ENCODE measurements around the gene SBF2.
"Not testable (repeated sequence)": the region's sequence is repeated elsewhere in the genome, so short reads cannot be mapped to it uniquely, and the experiment has no call there.

The SBF2 gene

DNA sequence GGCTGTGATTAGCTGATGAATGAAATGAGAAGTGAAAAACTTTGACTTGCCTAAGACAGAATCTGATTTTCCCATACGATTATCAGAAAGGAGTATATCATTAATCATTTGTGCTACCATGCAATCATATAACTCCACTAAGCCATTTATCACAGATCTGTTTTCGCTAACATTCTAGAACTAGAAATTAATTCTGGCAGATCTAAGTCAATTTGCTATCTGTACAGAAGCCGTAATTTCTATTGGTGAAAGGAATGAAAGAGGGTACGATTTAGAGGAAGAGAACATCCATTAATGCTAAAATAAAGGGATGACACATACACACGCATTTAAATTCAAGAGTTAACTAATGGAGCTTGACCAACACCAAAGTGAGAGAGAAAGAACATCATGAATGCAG is 201.6 kb downstream of the SBF2 start:
- TF ChIP-seq TAF1 (IDR thresholded peaks at IDR 0.05; ENCODE audit: low read depth, low read length), result no peak
- TF ChIP-seq SPI1 (IDR thresholded peaks at IDR 0.05; ENCODE audit: low read depth, low read length), result no peak
- TF ChIP-seq POLR2A (IDR thresholded peaks at IDR 0.05; ENCODE audit: low read depth, low read length), result no peak
- TF ChIP-seq POLR2AphosphoS5 (IDR thresholded peaks at IDR 0.05; ENCODE audit: low read depth, low read length), result no peak
- no peak for TF ChIP-seq PAX5 (IDR thresholded peaks at IDR 0.05; ENCODE audit: insufficient read depth, low read length, severe bottlenecking)
- no peak for TF ChIP-seq POU2F2 (IDR thresholded peaks at IDR 0.05; ENCODE audit: low read depth, low read length)
- FAIRE-seq (no peak), DNase-seq (ENCODE audit: insufficient read length, low spot score) (no peak)

DNA sequence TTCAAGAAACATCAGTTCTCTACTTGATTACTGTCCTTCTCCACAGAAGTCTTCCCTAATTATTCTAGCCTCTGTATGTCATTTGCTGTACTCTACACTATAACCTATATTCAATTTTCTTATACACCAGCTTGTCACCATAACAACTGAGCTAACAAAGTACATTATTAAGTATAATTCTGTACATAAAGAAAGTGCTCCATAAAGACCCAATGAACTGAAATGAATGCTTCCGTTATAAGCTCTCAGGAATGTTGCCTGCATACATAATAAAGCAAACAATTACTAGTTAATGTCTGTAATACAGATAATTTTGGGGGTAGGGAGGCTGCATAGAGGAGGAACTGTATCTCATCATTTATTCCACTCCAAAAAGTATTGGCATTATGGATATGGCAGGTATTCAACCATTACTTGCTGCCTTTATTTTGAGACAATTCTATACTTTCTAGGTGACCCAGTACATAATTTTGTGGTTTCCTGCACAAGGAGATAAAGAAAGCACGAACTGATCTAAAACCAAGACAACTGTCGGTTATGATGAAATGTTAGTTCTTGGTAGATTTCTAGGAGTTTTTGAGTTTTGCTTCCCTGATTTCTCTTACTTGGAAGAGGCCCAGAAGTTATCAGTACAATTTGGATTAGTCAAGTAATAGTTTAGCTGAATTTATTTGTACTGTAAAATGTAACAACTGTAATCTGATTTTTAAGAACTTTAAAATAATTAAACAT is 202.5 kb downstream of the SBF2 start:
- TF ChIP-seq POLR2A (IDR thresholded peaks at IDR 0.05; ENCODE audit: low read depth, low read length) (no peak), SPI1 (IDR thresholded peaks at IDR 0.05; ENCODE audit: low read depth, low read length) (no peak), POU2F2 (IDR thresholded peaks at IDR 0.05; ENCODE audit: low read depth, low read length) (no peak), PAX5 (IDR thresholded peaks at IDR 0.05; ENCODE audit: insufficient read depth, low read length, severe bottlenecking) (no peak), POLR2AphosphoS5 (IDR thresholded peaks at IDR 0.05; ENCODE audit: low read depth, low read length) (no peak), TAF1 (IDR thresholded peaks at IDR 0.05; ENCODE audit: low read depth, low read length) (no peak)
- DNase-seq (ENCODE audit: insufficient read length, low spot score), result no peak
- no peak for FAIRE-seq

DNA sequence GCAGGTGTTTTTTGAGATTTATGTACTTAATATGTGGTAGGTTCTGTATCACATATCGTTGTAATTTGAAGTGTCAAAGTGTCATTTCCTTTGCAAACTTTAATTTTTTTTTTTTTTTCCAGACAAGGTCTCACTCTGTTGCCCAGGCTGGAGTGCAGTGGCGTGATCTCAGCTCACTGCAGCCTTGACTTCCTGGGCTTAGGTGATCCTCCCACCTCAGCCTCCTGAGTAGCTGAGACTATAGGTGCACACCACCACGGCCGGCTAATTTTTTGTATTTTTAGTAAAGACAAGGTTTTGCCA is 206.1 kb downstream of the SBF2 start:
- not testable (repeated sequence) for DNase-seq (ENCODE audit: insufficient read length, low spot score); FAIRE-seq

DNA sequence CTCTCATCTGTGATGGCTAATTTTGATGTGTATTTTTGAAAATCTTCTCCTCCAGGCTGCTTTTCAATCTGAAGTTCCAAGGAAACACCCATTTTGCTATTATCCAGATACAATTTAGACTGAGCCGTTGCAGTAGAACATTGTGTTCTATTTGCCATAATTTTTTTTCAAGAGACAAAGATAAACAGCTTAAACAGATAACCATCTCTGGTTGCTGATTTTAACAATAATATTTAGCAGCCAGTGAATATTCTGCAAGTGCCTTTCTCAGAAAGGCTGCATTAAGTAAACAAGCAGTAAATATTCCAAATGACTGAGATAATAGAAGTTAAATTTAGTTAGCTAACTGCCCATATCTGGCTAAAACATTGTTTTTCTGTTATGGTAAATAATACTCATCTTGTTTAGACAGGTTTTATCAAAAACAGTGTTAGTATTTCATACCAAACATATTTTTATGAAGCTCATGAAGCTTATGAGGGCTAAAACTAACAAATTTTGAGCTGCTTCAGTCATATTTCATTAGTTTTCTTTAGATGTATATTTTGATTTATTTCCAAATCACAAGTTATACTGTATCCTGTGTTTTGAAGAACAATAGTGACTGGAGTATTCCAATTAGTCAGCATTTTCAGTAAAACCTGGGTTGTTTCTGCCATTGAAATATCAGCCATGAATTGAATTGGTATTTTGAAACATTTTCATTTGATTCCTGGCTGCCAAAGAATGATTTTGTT is 206.7 kb downstream of the SBF2 start:
- FAIRE-seq (no peak), DNase-seq (ENCODE audit: insufficient read length, low spot score) (no peak)
- TF ChIP-seq PAX5 (IDR thresholded peaks at IDR 0.05; ENCODE audit: insufficient read depth, low read length, severe bottlenecking), result no peak
- TF ChIP-seq SPI1 (IDR thresholded peaks at IDR 0.05; ENCODE audit: low read depth, low read length), result no peak
- no peak for TF ChIP-seq POLR2AphosphoS5 (IDR thresholded peaks at IDR 0.05; ENCODE audit: low read depth, low read length)
- no peak for TF ChIP-seq POLR2A (IDR thresholded peaks at IDR 0.05; ENCODE audit: low read depth, low read length)
- TF ChIP-seq POU2F2 (IDR thresholded peaks at IDR 0.05; ENCODE audit: low read depth, low read length), result no peak
- TF ChIP-seq TAF1 (IDR thresholded peaks at IDR 0.05; ENCODE audit: low read depth, low read length), result no peak

DNA sequence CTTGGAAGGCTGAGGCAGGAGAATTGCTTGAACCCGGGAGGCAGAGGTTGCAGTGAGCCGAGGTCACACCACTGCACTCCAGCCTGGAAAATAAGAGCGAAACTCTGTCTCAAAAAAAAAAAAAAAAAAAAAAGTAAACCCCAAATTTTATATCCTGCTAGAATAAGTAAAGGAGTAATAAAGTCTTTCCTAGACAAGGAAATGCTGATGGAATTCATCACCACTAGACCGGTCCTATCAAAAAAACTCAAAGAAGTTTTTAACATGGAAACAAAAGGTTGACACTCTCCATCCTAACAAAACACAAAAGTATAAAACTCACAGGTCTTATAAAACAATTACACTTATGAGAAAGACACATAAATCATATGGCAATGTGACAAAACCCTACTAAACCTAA is 213.9 kb downstream of the SBF2 start:
- no peak for FAIRE-seq
- DNase-seq (ENCODE audit: insufficient read length, low spot score), result no peak
- no peak for TF ChIP-seq SPI1 (IDR thresholded peaks at IDR 0.05; ENCODE audit: low read depth, low read length)
- TF ChIP-seq POLR2AphosphoS5 (IDR thresholded peaks at IDR 0.05; ENCODE audit: low read depth, low read length), result no peak
- no peak for TF ChIP-seq POU2F2 (IDR thresholded peaks at IDR 0.05; ENCODE audit: low read depth, low read length)
- TF ChIP-seq TAF1 (IDR thresholded peaks at IDR 0.05; ENCODE audit: low read depth, low read length), result no peak
- no peak for TF ChIP-seq PAX5 (IDR thresholded peaks at IDR 0.05; ENCODE audit: insufficient read depth, low read length, severe bottlenecking)
- TF ChIP-seq POLR2A (IDR thresholded peaks at IDR 0.05; ENCODE audit: low read depth, low read length), result no peak

DNA sequence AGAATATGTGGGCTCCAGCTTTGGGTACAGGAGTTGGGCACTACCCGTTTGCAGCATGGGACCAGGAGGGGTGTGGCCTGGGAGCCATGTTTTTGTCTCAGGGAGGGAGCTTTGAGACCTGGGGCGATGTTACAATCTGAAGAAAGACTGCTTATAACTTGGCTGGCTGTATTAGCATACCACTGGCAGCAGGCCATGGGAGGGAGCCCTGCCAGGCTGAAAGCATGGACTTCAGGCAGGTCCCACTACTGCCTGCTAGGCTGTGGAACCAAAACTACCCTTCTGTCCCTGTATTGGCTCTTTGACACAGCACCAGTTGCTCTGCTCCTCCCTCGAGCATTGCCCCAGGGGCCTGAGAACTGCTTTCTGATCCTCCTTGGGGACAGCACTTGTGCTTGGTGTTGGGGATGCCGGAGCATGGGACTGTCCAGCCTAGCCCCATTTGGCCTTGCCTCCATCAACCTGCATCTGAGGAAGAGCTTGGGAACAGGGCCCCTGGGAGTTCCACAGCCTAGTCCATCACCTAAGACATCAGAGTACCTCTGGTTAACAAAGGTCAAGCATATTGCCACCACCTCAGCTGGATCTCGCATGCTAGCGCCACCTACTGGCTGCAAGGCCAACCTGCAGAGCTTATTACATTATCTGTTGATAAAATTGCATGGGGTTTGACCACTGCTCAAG is 217.4 kb downstream of the SBF2 start:
- peak; percentile 7 for DNase-seq (ENCODE audit: insufficient read length, low spot score)
- TF ChIP-seq POU2F2 (IDR thresholded peaks at IDR 0.05; ENCODE audit: low read depth, low read length) (no peak), POLR2A (IDR thresholded peaks at IDR 0.05; ENCODE audit: low read depth, low read length) (no peak), TAF1 (IDR thresholded peaks at IDR 0.05; ENCODE audit: low read depth, low read length) (no peak), SPI1 (IDR thresholded peaks at IDR 0.05; ENCODE audit: low read depth, low read length) (no peak), PAX5 (IDR thresholded peaks at IDR 0.05; ENCODE audit: insufficient read depth, low read length, severe bottlenecking) (no peak)
- FAIRE-seq, result peak; percentile 86

DNA sequence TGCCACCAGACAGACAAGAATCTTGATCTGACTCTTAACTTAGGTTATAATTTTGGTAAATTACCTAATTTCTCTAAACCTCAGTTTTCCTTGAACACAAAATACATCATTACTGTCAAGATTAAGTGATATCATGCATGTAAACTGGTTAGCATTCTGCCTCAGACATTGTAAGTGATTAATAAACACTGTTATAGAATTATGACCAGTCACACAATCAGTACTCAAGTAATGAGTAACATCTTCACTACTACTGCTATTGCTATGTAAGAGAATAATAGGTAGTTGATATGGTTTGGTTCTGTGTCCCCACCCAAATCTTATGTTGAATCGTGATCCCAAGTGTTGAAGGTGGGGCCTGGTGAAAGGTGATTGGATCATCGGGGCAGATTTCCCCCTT is 218.9 kb downstream of the SBF2 start:
- DNase-seq (ENCODE audit: insufficient read length, low spot score) (no peak), FAIRE-seq (peak; percentile 45)
- TF ChIP-seq SPI1 (IDR thresholded peaks at IDR 0.05; ENCODE audit: low read depth, low read length), result no peak
- no peak for TF ChIP-seq TAF1 (IDR thresholded peaks at IDR 0.05; ENCODE audit: low read depth, low read length)
- no peak for TF ChIP-seq POLR2A (IDR thresholded peaks at IDR 0.05; ENCODE audit: low read depth, low read length)
- TF ChIP-seq POLR2AphosphoS5 (IDR thresholded peaks at IDR 0.05; ENCODE audit: low read depth, low read length), result no peak
- no peak for TF ChIP-seq PAX5 (IDR thresholded peaks at IDR 0.05; ENCODE audit: insufficient read depth, low read length, severe bottlenecking)
- TF ChIP-seq POU2F2 (IDR thresholded peaks at IDR 0.05; ENCODE audit: low read depth, low read length), result no peak

DNA sequence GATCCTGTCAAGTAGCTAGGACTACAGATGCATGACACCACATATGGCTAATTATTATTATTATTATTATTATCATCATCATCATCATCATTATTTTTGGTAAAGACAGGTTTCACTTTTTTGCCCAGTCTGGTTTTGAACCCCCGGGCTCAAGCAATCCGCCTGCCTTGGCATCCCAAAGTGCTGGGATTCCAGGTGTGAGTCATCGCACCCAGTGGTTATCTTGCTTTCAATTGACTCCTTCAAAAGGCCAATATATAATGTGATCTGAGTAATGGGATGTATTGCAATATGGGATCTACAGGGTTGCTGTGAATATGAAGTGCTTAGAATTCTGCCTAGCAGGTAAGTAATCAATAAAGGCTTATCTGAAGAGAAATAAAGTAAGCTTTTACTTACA is 221.2 kb downstream of the SBF2 start:
- no peak for TF ChIP-seq POLR2A (IDR thresholded peaks at IDR 0.05; ENCODE audit: low read depth, low read length)
- no peak for TF ChIP-seq TAF1 (IDR thresholded peaks at IDR 0.05; ENCODE audit: low read depth, low read length)
- TF ChIP-seq POU2F2 (IDR thresholded peaks at IDR 0.05; ENCODE audit: low read depth, low read length), result no peak
- no peak for TF ChIP-seq SPI1 (IDR thresholded peaks at IDR 0.05; ENCODE audit: low read depth, low read length)
- no peak for TF ChIP-seq POLR2AphosphoS5 (IDR thresholded peaks at IDR 0.05; ENCODE audit: low read depth, low read length)
- no peak for TF ChIP-seq PAX5 (IDR thresholded peaks at IDR 0.05; ENCODE audit: insufficient read depth, low read length, severe bottlenecking)
- FAIRE-seq, result no peak

DNA sequence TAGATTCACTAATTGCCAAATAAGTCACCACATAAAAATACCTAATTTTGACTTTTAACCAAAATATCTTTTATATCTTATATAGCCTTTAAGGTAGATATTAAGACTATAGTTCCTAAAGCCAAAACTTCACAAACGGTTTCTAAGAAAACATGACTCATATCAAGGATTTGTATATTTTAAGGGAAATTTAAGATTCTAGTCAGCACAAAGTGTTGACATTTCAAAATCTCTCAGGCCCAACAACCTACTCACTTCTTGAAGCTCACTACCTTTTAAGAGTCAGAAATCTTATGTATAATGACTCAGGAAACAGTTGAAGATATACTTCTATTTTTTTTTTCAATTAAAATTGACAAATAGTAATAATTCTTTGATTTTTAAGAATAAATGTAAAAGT is 221.9 kb downstream of the SBF2 start:
- TF ChIP-seq POLR2AphosphoS5 (IDR thresholded peaks at IDR 0.05; ENCODE audit: low read depth, low read length) (no peak), SPI1 (IDR thresholded peaks at IDR 0.05; ENCODE audit: low read depth, low read length) (no peak), POU2F2 (IDR thresholded peaks at IDR 0.05; ENCODE audit: low read depth, low read length) (no peak), POLR2A (IDR thresholded peaks at IDR 0.05; ENCODE audit: low read depth, low read length) (no peak), PAX5 (IDR thresholded peaks at IDR 0.05; ENCODE audit: insufficient read depth, low read length, severe bottlenecking) (no peak), TAF1 (IDR thresholded peaks at IDR 0.05; ENCODE audit: low read depth, low read length) (no peak)
- no peak for DNase-seq (ENCODE audit: insufficient read length, low spot score)
- FAIRE-seq, result no peak

More for the DNA sequence above, 221.2 kb downstream of the SBF2 start:
- DNase-seq (ENCODE audit: insufficient read length, low spot score), result no peak
